ENCODE measurements around the gene UBXN1.

GRCh38 chr11:62677156-62677555 lies 1.7 kb downstream of the UBXN1 start:
- no peak for TF ChIP-seq POLR2A (IDR thresholded peaks at IDR 0.05; ENCODE audit: low read depth, low read length)
- TF ChIP-seq POLR2AphosphoS5 (IDR thresholded peaks at IDR 0.05; ENCODE audit: low read depth, low read length) = no peak
- TF ChIP-seq TAF1 (IDR thresholded peaks at IDR 0.05; ENCODE audit: low read depth, low read length) = no peak
